ENCODE measurements around the gene DAP.

DNA sequence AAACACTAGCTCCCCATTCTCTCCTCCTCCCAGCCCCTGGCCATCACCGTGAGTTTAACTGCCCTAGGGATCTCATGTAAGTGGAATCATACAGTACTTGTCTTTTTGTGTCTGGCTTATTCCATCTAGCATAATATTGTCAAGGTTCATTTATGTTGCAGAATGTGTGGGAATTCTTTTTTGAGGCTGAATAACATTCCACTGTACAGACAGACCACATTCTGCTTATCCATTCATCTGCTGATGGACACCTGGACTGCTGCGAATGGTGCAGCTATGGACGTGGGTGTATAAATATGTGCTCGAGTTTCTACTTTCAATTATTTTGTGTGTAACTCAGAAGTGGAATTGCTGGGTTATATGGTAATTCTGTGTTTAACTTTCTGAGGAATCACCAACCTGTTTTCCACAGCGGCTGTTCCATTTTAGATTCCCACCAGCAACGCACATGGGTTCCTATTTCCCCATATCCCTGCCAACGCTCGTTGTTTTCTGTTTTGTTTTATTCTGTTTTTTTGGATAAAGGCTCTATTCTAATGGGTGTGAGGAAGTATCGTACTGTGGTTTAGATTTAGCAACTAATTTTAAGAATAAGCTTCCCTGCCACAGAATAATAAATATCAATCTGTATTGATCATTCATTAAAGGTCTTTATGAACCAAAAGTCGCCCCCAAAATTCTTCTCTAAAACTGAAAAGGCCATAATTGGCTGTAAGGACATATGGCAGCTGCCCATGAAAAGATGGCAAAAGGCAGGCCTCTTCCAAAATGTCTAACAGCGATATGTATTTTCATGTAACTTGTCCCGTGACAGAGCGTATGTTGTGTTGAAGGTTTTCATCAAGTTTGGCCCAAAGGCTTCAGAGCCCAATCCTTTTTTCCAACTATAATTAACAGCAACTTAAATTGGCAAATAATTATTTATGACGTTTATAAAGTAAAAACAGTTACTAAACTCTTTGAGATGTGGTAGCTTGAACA is 70.3 kb downstream of the DAP start:
- TF ChIP-seq, protein P1, sequence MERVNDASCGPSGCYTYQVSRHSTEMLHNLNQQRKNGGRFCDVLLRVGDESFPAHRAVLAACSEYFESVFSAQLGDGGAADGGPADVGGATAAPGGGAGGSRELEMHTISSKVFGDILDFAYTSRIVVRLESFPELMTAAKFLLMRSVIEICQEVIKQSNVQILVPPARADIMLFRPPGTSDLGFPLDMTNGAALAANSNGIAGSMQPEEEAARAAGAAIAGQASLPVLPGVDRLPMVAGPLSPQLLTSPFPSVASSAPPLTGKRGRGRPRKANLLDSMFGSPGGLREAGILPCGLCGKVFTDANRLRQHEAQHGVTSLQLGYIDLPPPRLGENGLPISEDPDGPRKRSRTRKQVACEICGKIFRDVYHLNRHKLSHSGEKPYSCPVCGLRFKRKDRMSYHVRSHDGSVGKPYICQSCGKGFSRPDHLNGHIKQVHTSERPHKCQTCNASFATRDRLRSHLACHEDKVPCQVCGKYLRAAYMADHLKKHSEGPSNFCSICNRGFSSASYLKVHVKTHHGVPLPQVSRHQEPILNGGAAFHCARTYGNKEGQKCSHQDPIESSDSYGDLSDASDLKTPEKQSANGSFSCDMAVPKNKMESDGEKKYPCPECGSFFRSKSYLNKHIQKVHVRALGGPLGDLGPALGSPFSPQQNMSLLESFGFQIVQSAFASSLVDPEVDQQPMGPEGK (CRISPR knock-in tag; IDR thresholded peaks at IDR 0.05; ENCODE audit: borderline replicate concordance), result no peak
- no peak for TF ChIP-seq ZFP3 (CRISPR knock-in tag; IDR thresholded peaks at IDR 0.05)
- TF ChIP-seq GLIS3 (CRISPR knock-in tag; IDR thresholded peaks at IDR 0.05), result no peak
- TF ChIP-seq, protein P2, sequence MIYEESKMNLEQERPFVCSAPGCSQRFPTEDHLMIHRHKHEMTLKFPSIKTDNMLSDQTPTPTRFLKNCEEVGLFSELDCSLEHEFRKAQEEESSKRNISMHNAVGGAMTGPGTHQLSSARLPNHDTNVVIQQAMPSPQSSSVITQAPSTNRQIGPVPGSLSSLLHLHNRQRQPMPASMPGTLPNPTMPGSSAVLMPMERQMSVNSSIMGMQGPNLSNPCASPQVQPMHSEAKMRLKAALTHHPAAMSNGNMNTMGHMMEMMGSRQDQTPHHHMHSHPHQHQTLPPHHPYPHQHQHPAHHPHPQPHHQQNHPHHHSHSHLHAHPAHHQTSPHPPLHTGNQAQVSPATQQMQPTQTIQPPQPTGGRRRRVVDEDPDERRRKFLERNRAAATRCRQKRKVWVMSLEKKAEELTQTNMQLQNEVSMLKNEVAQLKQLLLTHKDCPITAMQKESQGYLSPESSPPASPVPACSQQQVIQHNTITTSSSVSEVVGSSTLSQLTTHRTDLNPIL (CRISPR knock-in tag; IDR thresholded peaks at IDR 0.05; ENCODE audit: low read depth), result no peak
- no peak for TF ChIP-seq ZC3H10 (CRISPR knock-in tag; IDR thresholded peaks at IDR 0.05)
- TF ChIP-seq OSR1 (CRISPR knock-in tag; IDR thresholded peaks at IDR 0.05), result no peak
- no peak for TF ChIP-seq ZNF70 (CRISPR knock-in tag; IDR thresholded peaks at IDR 0.05)
- TF ChIP-seq SNAI2 (CRISPR knock-in tag; IDR thresholded peaks at IDR 0.05), result no peak
- no peak for TF ChIP-seq BACH2 (CRISPR knock-in tag; IDR thresholded peaks at IDR 0.05; ENCODE audit: borderline replicate concordance)

Measured in SK-N-SH treated with all-trans-retinoic acid at 6 μM for 48 hours (cell line).